HG03045 (cell line): Measurements from ENCODE around the gene WDR44.
"Not testable (repeated sequence)": the region's sequence is repeated elsewhere in the genome, so short reads cannot be mapped to it uniquely, and the experiment has no call there.

ENCODE experiments used
- ATAC-seq: cut with Tn5 transposase; IDR thresholded peaks from one replicate; pipeline ENCODE4 v1.9.1; 2021; ENCODE audit warnings: mild to moderate bottlenecking, moderate library complexity; ENCODE audit not compliant: unreplicated experiment

WDR44 gene

DNA sequence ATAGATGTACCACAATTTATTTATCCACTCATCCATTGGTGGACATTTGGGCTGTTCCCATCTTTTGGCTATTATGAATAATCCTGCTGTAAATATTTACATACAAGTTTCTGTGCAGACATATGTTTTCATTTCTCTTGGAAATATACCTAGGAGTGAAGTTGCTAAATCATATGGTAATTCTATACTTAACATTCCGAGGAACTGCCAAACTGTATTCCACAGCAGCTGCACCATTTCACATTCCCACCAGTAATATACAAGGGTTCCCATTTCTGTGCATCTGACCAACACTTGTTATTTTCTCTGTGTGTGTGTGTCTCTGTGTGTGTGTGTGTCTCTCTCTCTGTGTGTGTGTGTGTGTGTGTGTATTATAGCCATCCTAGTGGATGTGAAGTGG is 134.3 kb downstream of the WDR44 start:
- ATAC-seq = no peak

DNA sequence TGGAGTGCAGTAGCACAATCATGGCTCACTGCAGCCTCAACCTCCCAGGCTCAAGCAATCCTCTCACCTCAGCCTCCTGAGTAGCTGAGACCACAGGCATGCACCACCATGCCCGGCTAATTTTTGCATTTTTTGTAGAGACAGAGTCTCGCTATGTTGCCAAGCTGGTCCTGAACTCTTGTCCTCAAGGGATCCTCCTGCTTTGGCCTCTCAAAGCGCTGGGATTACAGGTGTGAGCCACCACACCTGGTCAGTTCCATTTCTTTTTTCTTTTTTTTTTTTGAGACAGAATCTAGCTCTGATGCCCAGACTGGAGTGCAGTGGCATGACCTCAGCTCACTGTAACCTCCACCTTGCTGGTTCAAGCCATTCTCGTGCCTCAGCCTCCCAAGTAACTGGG is 136.5 kb downstream of the WDR44 start:
- ATAC-seq = not testable (repeated sequence)

GRCh38 chrX:118484216-118484903 is 138.5 kb downstream of the WDR44 start:
- ATAC-seq = no peak

- ATAC-seq = not testable (repeated sequence)
These were observed 140.8 kb downstream of the WDR44 start for GRCh38 chrX:118486693-118487092.

- ATAC-seq = no peak
These were observed 147.1 kb downstream of the WDR44 start for GRCh38 chrX:118493016-118493415.

GRCh38 chrX:118493653-118494297 is 147.9 kb downstream of the WDR44 start:
- ATAC-seq = no peak

GRCh38 chrX:118495061-118495921 is 149.4 kb downstream of the WDR44 start, which contains the start of gene DOCK11:
Gene DOCK11 (plus strand): TSS chrX:118495815. CDS start chrX:118495972, 157 bp downstream.
- ATAC-seq = peak; percentile 71

- peak; percentile 57 for ATAC-seq
These were observed 150.3 kb downstream of the WDR44 start for GRCh38 chrX:118495958-118496762.

DNA sequence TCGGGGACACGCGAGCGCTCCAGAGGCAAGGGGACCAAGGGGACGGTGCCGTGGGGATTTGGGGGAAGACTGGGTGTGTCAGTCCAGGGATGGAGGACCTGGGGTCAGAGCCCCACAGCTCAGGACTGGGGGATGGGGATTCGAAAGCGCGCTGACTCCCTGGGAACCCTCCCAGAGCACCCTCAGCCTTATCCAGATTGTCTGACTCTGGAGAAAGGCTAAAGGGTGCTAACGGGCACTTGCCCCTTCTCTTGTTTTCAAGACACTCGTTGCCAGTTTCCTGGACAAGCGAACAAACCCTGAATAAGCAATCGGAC is 150.8 kb downstream of the WDR44 start:
- ATAC-seq = peak; percentile 7

DNA sequence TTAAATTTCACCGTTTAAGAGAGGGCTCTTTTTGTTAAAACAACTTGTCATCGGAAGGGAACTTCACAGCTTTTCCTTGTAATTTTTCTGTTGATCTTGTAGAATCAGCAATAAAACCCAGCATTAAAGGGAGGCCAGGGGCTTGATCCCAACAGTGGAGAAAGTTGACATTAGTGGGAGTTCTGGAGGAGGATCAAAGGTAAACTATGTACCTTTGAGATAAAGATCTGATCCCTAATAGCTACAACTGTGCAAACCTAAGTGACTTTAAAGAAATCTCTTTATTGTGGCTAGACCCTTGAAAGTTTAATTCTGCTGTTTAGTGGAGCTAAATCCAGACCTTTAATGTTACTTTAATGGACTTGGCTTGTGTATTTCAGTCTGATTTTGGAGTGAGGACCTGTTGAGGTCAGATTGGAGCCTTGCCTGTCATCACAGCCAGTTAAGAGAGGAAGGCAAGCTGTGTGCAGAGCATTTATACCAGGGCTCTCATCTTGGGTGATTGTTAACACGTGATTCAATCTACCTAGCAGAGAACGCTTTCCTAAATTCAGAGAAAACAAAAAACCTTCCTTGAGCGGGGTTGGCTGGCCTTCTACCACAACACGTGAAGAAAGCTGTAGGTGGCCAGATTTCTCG is 151.4 kb downstream of the WDR44 start:
- ATAC-seq = no peak

DNA sequence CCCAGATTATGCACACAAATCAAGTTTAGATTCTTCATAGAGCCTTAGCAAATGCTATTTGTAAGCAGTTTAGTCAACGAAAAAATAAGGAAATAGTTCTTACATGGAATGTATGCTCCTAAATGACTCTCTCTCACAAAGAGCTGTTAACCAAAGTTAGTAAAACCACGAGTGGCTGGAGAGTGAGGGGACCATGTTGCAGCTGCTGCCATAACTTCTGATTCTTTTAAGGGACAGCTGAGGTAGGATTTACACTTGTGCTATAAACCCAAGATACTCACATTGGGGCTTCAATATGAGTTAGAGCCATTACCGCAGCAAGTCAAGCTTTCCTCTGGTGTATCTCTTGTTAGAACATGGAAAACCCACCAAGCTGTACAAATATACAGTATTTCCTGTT is 152.4 kb downstream of the WDR44 start:
- ATAC-seq = no peak

DNA sequence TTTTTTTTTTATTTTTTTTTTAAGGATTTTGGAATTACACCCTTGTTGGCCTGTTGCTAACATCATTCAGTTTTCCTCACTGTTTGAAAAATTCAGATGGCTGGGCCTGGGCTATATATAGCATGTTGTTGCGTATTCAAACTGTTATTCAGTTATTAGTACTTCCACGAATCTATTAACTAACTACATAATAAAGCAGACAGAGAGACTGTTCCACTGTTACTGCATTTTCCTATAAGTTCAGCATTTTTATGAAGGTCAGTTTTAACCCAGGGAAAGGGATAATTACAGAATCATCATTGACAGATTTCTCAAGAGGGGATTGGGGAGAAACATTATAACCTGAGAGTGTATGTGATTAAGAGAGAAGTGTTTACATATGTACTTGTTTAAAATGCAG is 152.8 kb downstream of the WDR44 start:
- ATAC-seq = no peak

DNA sequence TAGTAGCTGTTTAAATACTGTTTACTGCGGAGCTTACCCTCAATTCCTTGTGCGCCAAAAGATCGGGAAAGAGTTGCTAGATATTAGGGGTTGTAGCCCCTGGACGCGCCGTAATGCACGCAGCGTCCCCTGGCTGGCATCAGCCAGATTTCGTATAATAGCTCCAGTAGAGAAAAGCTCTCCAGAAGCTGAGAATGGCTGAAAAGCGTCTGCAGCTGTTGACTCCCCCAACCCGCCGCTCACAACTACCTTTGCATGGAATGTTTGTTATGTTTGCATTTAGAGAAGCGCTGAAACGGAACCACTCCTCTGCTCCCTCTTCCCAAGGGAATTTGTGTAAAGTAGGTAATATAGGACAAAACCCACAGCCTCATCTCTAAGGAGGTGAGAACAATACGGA is 153.4 kb downstream of the WDR44 start:
- ATAC-seq = no peak
